ENCODE results near the gene ARHGAP40.

Gene ARHGAP40

DNA sequence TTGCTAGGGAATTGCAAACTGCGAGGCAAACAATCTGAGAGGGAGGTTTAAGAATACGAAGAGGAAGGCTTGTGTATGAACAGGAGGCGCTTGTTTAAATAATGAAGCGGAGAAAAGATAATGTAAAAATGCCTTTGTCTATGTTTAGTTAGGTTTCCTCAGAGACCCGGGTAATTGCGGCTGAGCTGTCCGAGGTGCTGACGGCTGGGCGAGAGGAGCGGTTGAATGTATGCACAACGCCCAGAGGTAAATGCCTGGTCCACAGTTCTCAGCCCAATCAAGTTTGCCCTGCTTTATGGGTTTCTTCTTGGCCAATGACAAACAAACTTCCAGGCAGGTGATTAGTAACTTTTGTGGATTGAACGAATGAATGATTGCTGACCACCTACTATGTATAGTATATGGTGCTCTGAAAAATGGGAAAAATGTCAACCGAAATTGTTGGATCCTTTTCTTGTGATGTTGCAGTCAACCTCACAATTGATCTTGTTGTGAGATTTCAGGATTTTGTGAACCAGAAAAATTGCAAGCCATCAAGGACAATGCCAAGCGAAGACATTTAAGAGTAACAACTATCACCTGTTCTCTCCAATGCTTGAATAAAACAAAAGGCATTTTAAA is 84.4 kb downstream of the ARHGAP40 start:
- no peak for DNase-seq

DNA sequence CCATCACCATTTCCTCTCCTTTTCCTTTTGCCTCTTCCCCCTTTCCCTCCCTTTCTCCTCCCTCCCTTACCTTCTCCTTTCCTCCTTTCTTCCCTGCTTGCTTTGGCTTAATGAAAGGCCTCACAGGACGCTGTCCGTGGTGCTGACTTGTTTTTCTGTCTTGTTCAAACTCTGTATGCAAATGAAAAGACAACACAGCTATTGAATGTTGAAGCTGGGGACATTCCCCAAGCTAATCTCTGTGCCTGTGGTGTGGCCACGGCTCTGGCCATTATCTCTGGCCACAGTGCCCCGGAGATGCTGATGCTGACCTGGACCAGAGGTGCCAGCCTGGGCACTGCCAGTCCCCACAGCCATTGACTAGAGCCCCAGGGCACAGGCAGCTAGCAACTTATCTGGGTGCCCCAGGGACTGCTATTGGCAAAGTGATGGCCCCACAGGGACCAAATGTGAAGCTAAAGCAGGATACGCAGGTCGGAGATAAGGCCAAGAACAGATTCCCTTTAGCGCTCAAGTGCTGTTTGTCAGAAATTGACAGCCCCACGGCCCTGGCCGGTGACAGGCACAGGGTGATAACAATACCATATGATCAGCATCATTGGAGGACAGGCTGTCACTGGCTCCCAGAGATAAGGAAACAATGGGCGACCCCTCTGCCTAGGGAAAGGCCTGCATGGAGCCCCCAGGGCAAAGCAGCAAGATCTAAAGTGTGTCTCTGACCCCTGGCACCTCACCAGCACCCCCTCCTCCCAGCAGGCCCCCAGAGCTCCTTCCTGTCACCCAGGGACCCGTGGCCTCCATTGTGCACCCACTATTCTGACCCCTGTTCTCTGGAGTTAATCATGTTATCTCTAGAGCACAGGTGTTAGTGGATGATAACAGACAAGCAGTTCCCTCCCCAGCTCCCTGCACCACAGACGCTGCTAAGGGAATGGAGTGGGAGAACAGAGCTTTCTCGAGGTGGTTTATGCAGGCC is 91.1 kb downstream of the ARHGAP40 start:
- no peak for DNase-seq

DNA sequence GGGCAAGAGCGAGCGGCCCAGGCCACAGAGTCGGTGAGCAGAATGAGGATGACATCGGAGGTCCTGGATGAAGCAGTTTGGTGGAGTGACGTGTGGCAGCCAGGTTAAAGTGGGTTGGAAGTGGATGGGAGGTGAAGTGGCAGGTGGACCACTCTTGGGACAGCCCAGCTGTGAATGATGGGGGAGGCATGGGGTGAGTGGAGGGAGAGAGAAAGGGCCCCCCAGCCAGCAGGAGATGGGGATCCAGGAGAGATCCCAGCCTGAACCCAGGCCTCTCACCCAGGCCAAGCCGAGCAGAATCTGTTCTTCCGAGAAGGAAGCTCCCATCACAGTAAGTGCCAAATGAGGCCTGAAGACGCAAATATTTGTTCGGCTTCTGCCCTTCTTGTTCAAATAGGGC is 95.7 kb downstream of the ARHGAP40 start:
- no peak for DNase-seq

DNA sequence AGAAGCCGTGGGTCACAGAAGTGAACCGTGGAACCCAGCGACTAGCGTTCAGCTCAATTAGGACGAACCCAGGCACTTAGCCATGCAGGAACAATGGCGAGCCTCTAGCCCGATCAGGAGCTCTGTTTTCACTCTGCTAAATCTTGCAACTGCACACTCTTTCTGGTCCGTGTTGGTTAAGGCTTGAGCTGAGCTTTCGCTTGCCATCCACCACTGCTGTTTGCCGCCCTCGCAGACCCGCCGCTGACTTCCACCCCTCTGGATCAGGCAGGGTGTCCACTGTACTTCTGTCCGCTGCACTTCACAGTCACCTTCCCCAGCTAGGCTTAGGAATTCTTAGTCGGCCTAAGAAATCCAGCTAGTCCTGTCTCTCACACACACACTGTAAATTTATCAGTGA is 96.9 kb downstream of the ARHGAP40 start:
- no peak for DNase-seq

DNA sequence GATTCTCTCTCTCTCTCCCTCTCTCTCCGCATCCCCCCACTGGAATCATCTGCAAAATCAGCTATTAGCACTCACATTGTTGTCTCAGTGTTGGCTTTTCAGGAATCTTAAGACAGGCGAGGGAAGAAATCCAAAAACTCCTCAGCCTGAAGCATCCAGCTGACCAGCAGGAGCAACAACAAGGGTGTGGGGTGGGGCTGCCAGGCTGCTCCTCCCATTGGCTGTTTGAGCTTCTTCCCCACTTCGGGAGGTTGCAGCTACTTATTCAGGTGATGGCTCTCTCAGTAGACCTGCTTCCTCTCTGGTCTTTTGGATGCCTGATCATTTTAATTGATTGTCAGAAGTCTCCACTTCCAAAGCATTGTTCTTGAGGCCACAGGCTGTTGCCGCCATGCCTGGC is 98.5 kb downstream of the ARHGAP40 start:
- DNase-seq: no peak
